ENCODE results near the gene BCL2.
"Not testable (repeated sequence)": the region's sequence is repeated elsewhere in the genome, so short reads cannot be mapped to it uniquely, and the experiment has no call there.

The BCL2 gene

DNA sequence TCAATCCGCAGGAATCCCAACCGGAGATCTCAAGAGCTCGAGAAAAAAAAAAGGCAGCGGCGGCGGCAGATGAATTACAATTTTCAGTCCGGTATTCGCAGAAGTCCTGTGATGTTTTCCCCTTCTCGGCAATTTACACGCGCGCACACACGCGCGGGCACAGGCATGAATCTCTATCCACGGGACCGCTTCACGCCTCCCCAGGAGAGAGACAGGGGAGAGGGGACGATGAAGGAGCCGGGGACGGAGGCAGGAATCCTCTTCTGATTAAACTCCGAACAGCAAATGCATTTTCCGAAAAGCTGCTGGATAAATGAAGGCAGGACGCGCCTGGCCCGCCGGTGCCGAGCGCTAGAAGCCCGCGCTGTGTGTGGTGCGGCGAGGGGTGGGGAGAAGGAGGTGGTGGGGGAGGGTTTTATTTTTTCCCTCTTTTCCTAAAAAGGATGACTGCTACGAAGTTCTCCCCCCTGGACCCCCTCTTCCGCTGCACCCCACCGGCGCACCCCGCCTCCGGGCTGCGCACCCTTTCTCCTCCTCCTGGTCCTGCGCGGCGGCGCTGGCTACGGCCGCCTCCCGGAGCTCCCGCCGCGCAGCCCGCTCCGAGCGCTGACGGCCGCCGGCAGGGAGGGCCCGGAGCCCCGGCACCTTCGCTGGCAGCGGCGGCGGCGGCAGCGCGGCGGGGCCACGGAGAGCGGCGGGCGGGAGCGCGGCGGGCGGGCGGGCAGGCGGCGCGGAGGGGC is at the start of gene BCL2:
BCL2 (minus strand) TSS at position 387 of the 740 bp plus-strand sequence.
- peak in 1 of 2 donors; percentile 25 for DNase-seq (ENCODE audit: low read depth in 2 of 2, low spot score in 1 of 2)

- DNase-seq (ENCODE audit: low read depth in 2 of 2, low spot score in 1 of 2) = no peak
These were observed 49.0 kb upstream of the BCL2 start for GRCh38 chr18:63368611-63369010.

- DNase-seq (ENCODE audit: low read depth in 2 of 2, low spot score in 1 of 2) = peak; percentile 46 to 67
These were observed 47.7 kb upstream of the BCL2 start, which contains the start of gene KDSR for GRCh38 chr18:63367053-63367953. Gene KDSR, minus strand, starts transcription at chr18:63367206. Its CDS starts 88 bp downstream, at chr18:63367118.

DNA sequence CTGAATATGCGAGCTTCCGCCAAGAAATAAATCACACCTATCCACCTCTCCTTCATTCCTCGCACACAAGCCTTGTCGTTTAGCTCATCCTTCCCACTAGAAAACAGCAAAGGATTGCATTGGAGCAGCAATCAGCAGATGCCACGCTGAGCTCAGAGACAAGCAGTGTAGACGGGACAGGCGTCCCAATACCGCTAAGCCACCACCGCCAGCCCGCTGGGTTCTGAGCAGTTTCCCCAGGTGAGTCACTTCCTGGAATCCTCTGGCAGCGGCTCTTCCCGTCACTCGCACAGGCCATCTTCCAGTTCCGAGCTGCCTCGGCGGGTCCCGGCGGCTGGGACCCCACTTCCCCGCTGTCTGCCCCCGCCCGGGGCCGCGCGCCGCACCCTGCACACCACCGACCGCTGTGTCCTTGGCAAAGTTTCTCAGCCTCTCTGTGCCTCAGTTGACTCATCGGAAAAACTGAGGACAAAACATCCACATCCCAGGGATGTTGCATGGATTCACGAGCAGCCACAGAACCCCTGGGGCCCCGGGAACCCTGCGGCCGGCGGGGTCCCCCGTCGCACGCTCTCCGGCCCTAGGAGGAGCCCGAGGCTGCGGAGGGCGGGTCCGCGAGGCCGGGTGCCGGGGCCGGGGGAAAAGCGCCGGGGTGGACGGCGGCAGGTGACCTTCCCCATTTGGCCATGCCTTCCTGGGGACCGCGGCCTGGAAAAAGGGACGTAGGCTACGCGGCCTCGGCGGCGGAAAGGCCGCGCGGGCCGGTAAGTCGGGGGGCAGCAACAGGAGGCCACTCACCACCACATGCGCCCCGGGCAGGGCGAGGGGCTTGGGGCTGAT is 46.9 kb upstream of the BCL2 start:
- peak; percentile 32 to 47 for DNase-seq (ENCODE audit: low read depth in 2 of 2, low spot score in 1 of 2)

DNA sequence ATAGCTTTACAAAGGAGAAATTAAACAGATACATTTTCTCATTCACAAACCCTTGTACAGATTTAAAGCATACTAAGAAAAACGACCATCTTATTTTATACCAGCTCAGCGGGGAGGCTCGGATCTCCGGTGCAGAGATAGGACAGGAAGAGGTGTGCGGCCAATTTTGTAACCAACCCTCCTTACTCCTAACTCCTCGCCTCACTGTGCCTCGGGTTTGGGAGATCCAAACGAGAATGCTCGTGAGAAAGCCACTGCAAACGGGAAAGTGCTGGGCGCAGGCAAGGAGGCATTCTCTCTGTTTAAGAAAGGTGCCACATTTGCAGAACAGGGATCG is 46.3 kb upstream of the BCL2 start:
- no peak for DNase-seq (ENCODE audit: low read depth in 2 of 2, low spot score in 1 of 2)

DNA sequence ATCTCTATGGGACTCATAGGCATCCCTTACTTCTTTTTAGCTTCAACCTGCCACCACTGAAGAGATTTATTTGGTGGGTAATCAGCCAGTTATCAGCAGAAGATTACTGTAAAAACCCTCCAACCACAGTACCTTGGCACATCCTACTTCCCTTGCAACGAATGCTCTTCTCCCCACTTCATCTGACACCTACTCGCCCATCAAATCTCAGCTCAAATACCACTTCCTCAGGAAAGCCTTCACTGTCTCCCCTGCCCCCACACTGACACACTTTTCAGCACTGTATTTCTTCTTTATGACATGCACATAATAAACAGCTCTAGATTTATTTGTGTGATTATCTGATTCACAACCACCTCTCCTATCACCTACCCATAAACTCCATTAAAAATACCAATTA is 44.4 kb upstream of the BCL2 start:
- peak in 1 of 2 donors; percentile 18 for DNase-seq (ENCODE audit: low read depth in 2 of 2, low spot score in 1 of 2)

DNA sequence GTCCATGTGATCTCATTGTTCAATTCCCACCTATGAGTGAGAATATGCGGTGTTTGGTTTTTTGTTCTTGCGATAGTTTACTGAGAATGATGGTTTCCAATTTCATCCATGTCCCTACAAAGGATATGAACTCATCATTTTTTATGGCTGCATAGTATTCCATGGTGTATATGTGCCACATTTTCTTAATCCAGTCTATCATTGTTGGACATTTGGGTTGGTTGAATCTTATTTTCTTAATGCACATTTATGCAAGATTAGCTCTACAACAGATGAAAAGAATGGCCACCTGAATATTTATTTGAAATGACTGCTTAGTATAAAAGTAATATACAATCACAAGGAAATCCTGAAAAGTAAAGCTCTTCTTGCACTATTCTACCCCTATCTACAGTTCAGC is 43.9 kb upstream of the BCL2 start:
- DNase-seq (ENCODE audit: low read depth in 2 of 2, low spot score in 1 of 2) = not testable (repeated sequence)

- DNase-seq (ENCODE audit: low read depth in 2 of 2, low spot score in 1 of 2) = no peak
These were observed 36.8 kb upstream of the BCL2 start for GRCh38 chr18:63356272-63356896.

DNA sequence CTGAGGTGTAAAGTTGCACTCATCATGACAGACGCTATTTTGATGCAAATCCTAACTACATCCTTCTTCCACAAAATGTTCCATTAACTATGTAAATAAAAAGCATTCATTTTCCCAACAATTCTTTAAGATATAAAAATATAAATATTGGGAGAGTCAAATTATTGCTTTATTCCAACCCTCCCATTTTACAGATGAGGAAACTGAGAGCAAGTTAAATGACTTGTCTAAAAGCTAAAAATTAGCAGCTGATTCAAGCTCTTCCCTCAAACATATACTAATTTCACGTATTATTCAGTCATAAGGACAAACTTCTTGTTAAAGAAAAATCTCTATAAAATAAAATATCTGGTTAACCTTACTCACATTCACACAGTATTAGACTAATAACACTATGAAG is 30.7 kb upstream of the BCL2 start:
- no peak for DNase-seq (ENCODE audit: low read depth in 2 of 2, low spot score in 1 of 2)

GRCh38 chr18:63348508-63349136 is 29.1 kb upstream of the BCL2 start:
- DNase-seq (ENCODE audit: low read depth in 2 of 2, low spot score in 1 of 2) = no peak

- DNase-seq (ENCODE audit: low read depth in 2 of 2, low spot score in 1 of 2) = no peak
These were observed 27.1 kb upstream of the BCL2 start for GRCh38 chr18:63346480-63347183.

GRCh38 chr18:63346031-63346430 is 26.5 kb upstream of the BCL2 start:
- DNase-seq (ENCODE audit: low read depth in 2 of 2, low spot score in 1 of 2) = no peak

DNA sequence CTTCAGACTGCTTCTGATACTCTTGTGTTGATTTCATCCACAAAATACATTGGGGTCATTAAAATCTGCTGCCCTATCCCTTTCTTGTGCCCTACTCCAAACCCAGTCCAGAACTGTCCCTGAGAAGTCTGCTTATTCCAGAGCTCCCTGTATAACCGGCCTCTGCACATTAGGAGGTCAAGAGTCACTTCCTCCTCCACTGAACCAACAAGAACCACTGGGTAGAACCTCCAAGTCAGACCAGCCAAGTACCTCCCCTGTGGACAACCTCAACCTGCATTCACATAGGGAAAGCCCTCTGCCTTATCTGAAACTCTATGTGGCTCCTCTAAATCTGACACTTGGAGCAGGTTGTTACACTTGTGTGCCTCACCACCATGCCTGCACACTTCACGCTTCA is 25.3 kb upstream of the BCL2 start:
- DNase-seq (ENCODE audit: low read depth in 2 of 2, low spot score in 1 of 2) = no peak

DNA sequence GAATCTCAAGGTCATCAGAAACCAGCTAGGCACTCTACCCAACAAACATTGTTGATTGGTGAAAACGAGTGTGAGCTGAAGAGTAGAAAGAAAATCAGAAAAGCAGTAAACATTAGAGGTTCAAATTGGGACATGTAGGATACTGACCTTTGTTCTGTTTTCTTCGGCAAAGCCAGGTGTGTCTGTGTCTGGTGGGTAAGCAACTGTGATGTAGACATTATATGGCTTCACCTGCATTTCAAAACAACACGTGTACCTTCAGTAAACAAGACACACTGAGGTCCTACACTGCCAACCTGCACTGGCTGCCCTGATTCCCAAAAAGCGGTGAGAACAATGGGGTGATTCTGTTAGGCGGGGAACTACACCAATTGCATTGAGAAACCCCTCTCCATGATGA is 24.7 kb upstream of the BCL2 start:
- no peak for DNase-seq (ENCODE audit: low read depth in 2 of 2, low spot score in 1 of 2)

DNA sequence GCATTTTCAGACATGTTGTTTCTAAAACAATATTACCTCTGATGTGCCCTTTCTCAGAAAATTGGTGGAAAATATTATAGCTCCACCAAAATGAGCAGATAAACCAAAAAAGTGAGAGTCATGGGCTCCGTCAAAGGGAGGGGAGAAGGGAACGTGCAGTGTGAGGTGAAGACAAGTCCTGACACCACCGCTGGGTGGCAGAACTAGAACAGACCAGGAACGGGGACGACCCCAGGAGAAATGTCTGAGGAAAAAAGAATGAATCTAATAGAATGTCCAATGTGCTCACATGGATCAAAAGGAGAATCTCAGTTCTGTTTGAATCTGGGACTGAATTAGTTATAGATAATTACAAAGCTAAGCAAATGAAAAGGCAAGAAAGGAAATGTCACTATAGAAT is 22.6 kb upstream of the BCL2 start:
- DNase-seq (ENCODE audit: low read depth in 2 of 2, low spot score in 1 of 2) = no peak

DNA sequence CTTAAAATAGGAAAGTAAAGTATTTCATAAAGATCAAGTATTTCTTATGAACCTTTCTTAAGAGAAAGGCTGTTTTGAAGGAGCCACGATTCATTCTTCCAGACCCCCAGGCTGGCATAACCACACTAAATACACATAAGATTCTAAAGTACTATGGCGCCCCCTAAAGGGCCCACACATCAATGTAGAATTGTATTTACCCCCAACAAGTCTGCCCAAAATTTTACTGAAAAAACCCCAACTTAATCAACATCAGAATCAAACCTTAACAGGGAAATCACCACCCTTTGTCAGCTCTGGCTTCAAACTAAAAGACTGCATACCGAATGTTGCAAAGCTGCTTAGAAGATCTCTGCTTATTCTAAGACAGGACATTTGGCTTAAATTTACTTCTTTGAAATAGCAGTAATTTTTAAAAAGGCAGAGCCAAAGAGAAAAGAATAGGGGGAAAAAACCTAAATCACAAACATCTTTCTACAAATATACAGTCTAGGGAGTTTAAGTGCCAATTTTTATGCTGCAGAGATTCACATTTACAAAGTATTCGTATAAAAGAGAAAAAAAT is 20.4 kb upstream of the BCL2 start:
- peak in 1 of 2 donors; percentile 21 for DNase-seq (ENCODE audit: low read depth in 2 of 2, low spot score in 1 of 2)

GRCh38 chr18:63336366-63337099 is 17.0 kb upstream of the BCL2 start:
- no peak for DNase-seq (ENCODE audit: low read depth in 2 of 2, low spot score in 1 of 2)

GRCh38 chr18:63331105-63331504 is 11.5 kb upstream of the BCL2 start:
- DNase-seq (ENCODE audit: low read depth in 2 of 2, low spot score in 1 of 2) = no peak

Data from stimulated activated CD8-positive, alpha-beta memory T cell treated with anti-CD3 and anti-CD28 coated beads, Interleukin-4, amount 100 ng/mL, for 4 hours (primary cell).